ENCODE results near the gene LRFN2. TPM values are rescaled to one million over a fixed set of nuclear protein-coding genes. Genes with fewer than 3 reads are reported as not detected.

Gene LRFN2
- not detected for total RNA-seq
- polyA plus RNA-seq = not detected

- Mint-ChIP-seq H3K27me3 (peaks cover 25% of the 10 kb centered on the region), H3K27ac (no peak within 1 kb of the TSS), H3K4me1 (peaks cover 0 to 15% (median 2%) of the 10 kb centered on the region in 4 donors), H3K36me3 (no peaks in the 10 kb centered on the region), H3K9me3 (peaks cover 0 to 4% (median 0%) of the 10 kb centered on the region in 7 donors), H3K4me3 (peak within 1 kb of the TSS in 3 of 4 donors; percentile 13 to 62 (median 56))
- Histone ChIP-seq H3K27me3 (ENCODE audit: control insufficient read depth, insufficient read depth, low read length) (peaks cover 8% of the 10 kb centered on the region), H3K9me3 (ENCODE audit: control insufficient read depth in 2 of 2, low read length in 2 of 2) (no peaks in the 10 kb centered on the region), H3K27ac (ENCODE audit: insufficient read depth, low read length, poor library complexity, severe bottlenecking) (no peak within 1 kb of the TSS), H3K4me3 (ENCODE audit: low read depth, low read length) (no peak within 1 kb of the TSS), H3K36me3 (ENCODE audit: control insufficient read depth, insufficient read depth, low read length) (no peaks in the 10 kb centered on the region), H3K4me1 (ENCODE audit: control insufficient read depth, insufficient read depth, low read length, poor library complexity, severe bottlenecking) (peaks cover 12% of the 10 kb centered on the region)
- ATAC-seq (ENCODE audit: low read depth in 2 of 2) (peak in 1 of 2 donors; percentile 52), DNase-seq (peak in 2 of 3 donors; percentile 29 to 73)
These were observed at the start of gene LRFN2 for GRCh38 chr6:40587240-40588069. Gene LRFN2, minus strand, starts transcription at chr6:40587364.

DNA sequence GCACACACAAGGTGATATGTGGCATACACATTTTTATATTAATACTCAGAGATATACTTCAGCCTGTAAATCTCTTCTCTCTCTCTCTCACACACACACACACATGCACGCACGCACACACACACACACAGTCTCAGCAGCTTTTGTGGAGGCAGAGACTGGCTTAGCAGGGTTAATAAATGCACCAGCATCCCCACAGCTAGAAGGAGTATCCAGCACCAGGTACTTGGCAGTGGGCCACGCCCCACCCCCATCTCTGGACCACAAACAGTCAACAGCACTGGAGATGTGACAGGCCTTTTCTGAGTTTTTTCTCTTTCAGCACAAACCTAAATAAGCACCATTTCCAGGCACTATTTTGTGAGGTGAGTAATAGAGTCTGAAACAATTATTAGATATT lies 47.3 kb upstream of the LRFN2 start:
- ATAC-seq (ENCODE audit: low read depth in 2 of 2) = no peak

GRCh38 chr6:40631744-40632143 lies 44.6 kb upstream of the LRFN2 start:
- H3K9me3 ChIP-seq (ENCODE audit: control insufficient read depth in 2 of 2, low read length in 2 of 2) = no peaks in the 10 kb centered on the region
- no peak overlapping the region for H3K27ac Mint-ChIP-seq
- DNase-seq (no peak), ATAC-seq (ENCODE audit: low read depth in 2 of 2) (no peak)
- no peak overlapping the region for H3K27ac ChIP-seq (ENCODE audit: insufficient read depth, low read length, poor library complexity, severe bottlenecking)
- H3K4me1 Mint-ChIP-seq = no peaks in the 10 kb centered on the region
- no peaks in the 10 kb centered on the region for H3K36me3 Mint-ChIP-seq
- peaks cover 9% of the 10 kb centered on the region for H3K27me3 Mint-ChIP-seq
- H3K9me3 Mint-ChIP-seq = peaks cover 0 to 8% (median 0%) of the 10 kb centered on the region in 7 donors
- H3K36me3 ChIP-seq (ENCODE audit: control insufficient read depth, insufficient read depth, low read length) = no peaks in the 10 kb centered on the region
- H3K4me3 Mint-ChIP-seq = no peak overlapping the region
- H3K4me1 ChIP-seq (ENCODE audit: control insufficient read depth, insufficient read depth, low read length, poor library complexity, severe bottlenecking) = no peaks in the 10 kb centered on the region
- no peak overlapping the region for H3K4me3 ChIP-seq (ENCODE audit: low read depth, low read length)
- H3K27me3 ChIP-seq (ENCODE audit: control insufficient read depth, insufficient read depth, low read length) = no peaks in the 10 kb centered on the region

More for the DNA sequence above, 47.3 kb upstream of the LRFN2 start:
- Mint-ChIP-seq H3K36me3 (no peaks in the 10 kb centered on the region), H3K4me3 (no peak overlapping the region), H3K9me3 (peaks cover 0 to 1% (median 0%) of the 10 kb centered on the region in 7 donors), H3K27me3 (peaks cover 4% of the 10 kb centered on the region), H3K27ac (no peak overlapping the region), H3K4me1 (no peaks in the 10 kb centered on the region)
- DNase-seq = no peak
- Histone ChIP-seq H3K4me3 (ENCODE audit: low read depth, low read length) (no peak overlapping the region), H3K36me3 (ENCODE audit: control insufficient read depth, insufficient read depth, low read length) (no peaks in the 10 kb centered on the region), H3K27me3 (ENCODE audit: control insufficient read depth, insufficient read depth, low read length) (no peaks in the 10 kb centered on the region), H3K4me1 (ENCODE audit: control insufficient read depth, insufficient read depth, low read length, poor library complexity, severe bottlenecking) (no peaks in the 10 kb centered on the region), H3K9me3 (ENCODE audit: control insufficient read depth in 2 of 2, low read length in 2 of 2) (no peaks in the 10 kb centered on the region), H3K27ac (ENCODE audit: insufficient read depth, low read length, poor library complexity, severe bottlenecking) (no peak overlapping the region)

DNA sequence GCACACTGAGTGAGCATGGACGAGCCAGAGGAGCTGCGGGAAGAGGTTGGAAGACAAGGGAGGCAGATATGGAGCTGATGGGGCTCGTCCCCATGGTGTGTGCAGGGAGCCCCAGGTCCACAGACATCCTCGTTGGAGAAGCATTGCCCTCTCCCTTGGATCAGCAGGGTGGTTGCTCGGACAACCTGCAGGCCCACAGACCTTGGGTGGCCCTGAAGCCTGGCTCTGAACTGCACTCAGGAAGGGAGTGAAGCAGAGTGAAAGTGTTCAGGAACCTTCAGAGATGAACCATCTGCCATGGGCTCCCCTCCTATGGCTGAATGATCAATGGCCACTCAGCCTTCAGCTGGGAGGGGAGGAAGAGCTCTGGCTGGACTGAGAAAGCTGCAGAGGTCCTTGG lies 43.3 kb upstream of the LRFN2 start:
- Mint-ChIP-seq H3K27ac (no peak overlapping the region), H3K9me3 (peaks cover 0 to 12% (median 1%) of the 10 kb centered on the region in 7 donors), H3K27me3 (peaks cover 7% of the 10 kb centered on the region), H3K4me3 (no peak overlapping the region), H3K4me1 (no peaks in the 10 kb centered on the region), H3K36me3 (no peaks in the 10 kb centered on the region)
- Histone ChIP-seq H3K9me3 (ENCODE audit: control insufficient read depth in 2 of 2, low read length in 2 of 2) (no peaks in the 10 kb centered on the region), H3K4me1 (ENCODE audit: control insufficient read depth, insufficient read depth, low read length, poor library complexity, severe bottlenecking) (no peaks in the 10 kb centered on the region), H3K27me3 (ENCODE audit: control insufficient read depth, insufficient read depth, low read length) (no peaks in the 10 kb centered on the region), H3K36me3 (ENCODE audit: control insufficient read depth, insufficient read depth, low read length) (no peaks in the 10 kb centered on the region), H3K27ac (ENCODE audit: insufficient read depth, low read length, poor library complexity, severe bottlenecking) (no peak overlapping the region), H3K4me3 (ENCODE audit: low read depth, low read length) (no peak overlapping the region)
- DNase-seq = no peak
- ATAC-seq (ENCODE audit: low read depth in 2 of 2) = no peak

DNA sequence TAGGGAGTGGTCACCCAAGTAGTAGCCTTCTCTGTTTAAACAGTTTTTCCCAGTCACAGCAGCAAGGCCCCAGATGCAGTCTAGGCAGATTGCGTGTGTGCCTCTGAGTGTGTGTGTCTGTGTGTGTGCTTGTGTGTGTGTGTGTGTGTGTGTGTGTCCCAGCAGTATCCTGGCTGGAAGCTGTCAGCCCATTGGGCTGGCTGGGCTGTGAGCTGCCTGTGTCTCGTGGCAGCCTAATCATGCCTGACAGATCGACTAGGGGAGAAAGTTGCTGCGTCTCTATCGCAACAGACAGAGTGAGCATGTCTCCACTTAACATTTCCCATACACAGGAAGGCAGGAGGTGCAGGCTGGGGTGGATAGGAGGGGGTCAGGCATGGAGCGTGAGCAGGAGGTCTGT lies 42.9 kb upstream of the LRFN2 start:
- Histone ChIP-seq H3K4me3 (ENCODE audit: low read depth, low read length) (no peak overlapping the region), H3K36me3 (ENCODE audit: control insufficient read depth, insufficient read depth, low read length) (no peaks in the 10 kb centered on the region), H3K9me3 (ENCODE audit: control insufficient read depth in 2 of 2, low read length in 2 of 2) (no peaks in the 10 kb centered on the region), H3K27ac (ENCODE audit: insufficient read depth, low read length, poor library complexity, severe bottlenecking) (no peak overlapping the region), H3K4me1 (ENCODE audit: control insufficient read depth, insufficient read depth, low read length, poor library complexity, severe bottlenecking) (no peaks in the 10 kb centered on the region), H3K27me3 (ENCODE audit: control insufficient read depth, insufficient read depth, low read length) (no peaks in the 10 kb centered on the region)
- Mint-ChIP-seq H3K36me3 (no peaks in the 10 kb centered on the region), H3K4me1 (no peaks in the 10 kb centered on the region), H3K27ac (peak overlapping the region in 1 of 3 donors; percentile 29), H3K4me3 (no peak overlapping the region), H3K27me3 (peaks cover 5% of the 10 kb centered on the region), H3K9me3 (peaks cover 0 to 15% (median 1%) of the 10 kb centered on the region in 7 donors)
- DNase-seq = no peak
- ATAC-seq (ENCODE audit: low read depth in 2 of 2) = no peak

- H3K36me3 ChIP-seq (ENCODE audit: control insufficient read depth, insufficient read depth, low read length) = no peaks in the 10 kb centered on the region
- Mint-ChIP-seq H3K27me3 (peaks cover 5% of the 10 kb centered on the region), H3K36me3 (no peaks in the 10 kb centered on the region), H3K4me3 (no peak overlapping the region), H3K4me1 (no peaks in the 10 kb centered on the region), H3K27ac (no peak overlapping the region), H3K9me3 (peaks cover 0 to 15% (median 1%) of the 10 kb centered on the region in 7 donors)
- H3K4me3 ChIP-seq (ENCODE audit: low read depth, low read length) = no peak overlapping the region
- ATAC-seq (ENCODE audit: low read depth in 2 of 2) = no peak
- H3K27me3 ChIP-seq (ENCODE audit: control insufficient read depth, insufficient read depth, low read length) = no peaks in the 10 kb centered on the region
- H3K4me1 ChIP-seq (ENCODE audit: control insufficient read depth, insufficient read depth, low read length, poor library complexity, severe bottlenecking) = no peaks in the 10 kb centered on the region
- no peak for DNase-seq
- H3K9me3 ChIP-seq (ENCODE audit: control insufficient read depth in 2 of 2, low read length in 2 of 2) = no peaks in the 10 kb centered on the region
- H3K27ac ChIP-seq (ENCODE audit: insufficient read depth, low read length, poor library complexity, severe bottlenecking) = no peak overlapping the region
These were observed 42.3 kb upstream of the LRFN2 start for GRCh38 chr6:40629463-40629862.

- Mint-ChIP-seq H3K4me3 (no peak overlapping the region), H3K27ac (no peak overlapping the region), H3K9me3 (peaks cover 0 to 15% (median 1%) of the 10 kb centered on the region in 7 donors), H3K4me1 (no peaks in the 10 kb centered on the region), H3K36me3 (no peaks in the 10 kb centered on the region), H3K27me3 (peaks cover 5% of the 10 kb centered on the region)
- H3K9me3 ChIP-seq (ENCODE audit: control insufficient read depth in 2 of 2, low read length in 2 of 2) = no peaks in the 10 kb centered on the region
- DNase-seq (no peak), ATAC-seq (ENCODE audit: low read depth in 2 of 2) (no peak)
- no peak overlapping the region for H3K27ac ChIP-seq (ENCODE audit: insufficient read depth, low read length, poor library complexity, severe bottlenecking)
- no peaks in the 10 kb centered on the region for H3K36me3 ChIP-seq (ENCODE audit: control insufficient read depth, insufficient read depth, low read length)
- no peaks in the 10 kb centered on the region for H3K4me1 ChIP-seq (ENCODE audit: control insufficient read depth, insufficient read depth, low read length, poor library complexity, severe bottlenecking)
- H3K27me3 ChIP-seq (ENCODE audit: control insufficient read depth, insufficient read depth, low read length) = no peaks in the 10 kb centered on the region
- no peak overlapping the region for H3K4me3 ChIP-seq (ENCODE audit: low read depth, low read length)
These were observed 40.2 kb upstream of the LRFN2 start for GRCh38 chr6:40627316-40627715.

DNA sequence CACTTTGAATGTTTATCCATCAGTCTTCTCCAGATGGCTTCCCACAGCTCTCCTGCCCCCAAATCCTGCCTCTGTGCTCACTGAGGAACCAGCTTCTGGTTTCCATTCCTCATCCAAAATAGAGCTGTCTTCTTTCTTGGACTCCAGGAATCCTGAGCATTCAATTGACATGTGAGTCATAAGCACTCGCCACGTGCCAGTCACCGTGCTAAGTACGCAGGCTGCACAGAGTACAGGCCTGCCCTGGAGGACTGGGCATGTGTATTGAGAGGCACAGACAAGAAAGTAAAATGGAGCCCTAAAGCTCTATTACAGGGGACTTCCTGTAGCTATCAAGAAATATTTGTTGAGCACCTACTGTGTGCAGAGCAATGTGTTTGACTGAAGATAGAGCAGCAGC lies 39.7 kb upstream of the LRFN2 start:
- no peak overlapping the region for H3K4me3 ChIP-seq (ENCODE audit: low read depth, low read length)
- Mint-ChIP-seq H3K9me3 (peaks cover 0 to 15% (median 1%) of the 10 kb centered on the region in 7 donors), H3K4me3 (no peak overlapping the region), H3K4me1 (no peaks in the 10 kb centered on the region), H3K27ac (no peak overlapping the region), H3K36me3 (no peaks in the 10 kb centered on the region), H3K27me3 (peaks cover 5% of the 10 kb centered on the region)
- no peak overlapping the region for H3K27ac ChIP-seq (ENCODE audit: insufficient read depth, low read length, poor library complexity, severe bottlenecking)
- DNase-seq = no peak
- no peak for ATAC-seq (ENCODE audit: low read depth in 2 of 2)
- H3K9me3 ChIP-seq (ENCODE audit: control insufficient read depth in 2 of 2, low read length in 2 of 2) = no peaks in the 10 kb centered on the region
- H3K27me3 ChIP-seq (ENCODE audit: control insufficient read depth, insufficient read depth, low read length) = no peaks in the 10 kb centered on the region
- no peaks in the 10 kb centered on the region for H3K4me1 ChIP-seq (ENCODE audit: control insufficient read depth, insufficient read depth, low read length, poor library complexity, severe bottlenecking)
- no peaks in the 10 kb centered on the region for H3K36me3 ChIP-seq (ENCODE audit: control insufficient read depth, insufficient read depth, low read length)
